WTC11 (cell line): ENCODE data around the gene IP6K2.
A peak's percentile ranks its signal among the peaks of the same experiment; 100 is the strongest.

Experiments used
- ZNF416 ChIP-seq: fragments of 250-450 bp; sonication (Bioruptor Pico); IDR thresholded peaks from 2 replicates; pipeline ENCODE4 v1.9.0; 2021; ENCODE audit warnings: mild to moderate bottlenecking, inconsistent platforms
- TF ChIP-seq, protein P1 (sequence below): fragments of 200-600 bp; IDR thresholded peaks from 2 replicates; pipeline ENCODE4 v1.8.0; 2022; ENCODE audit warnings: antibody characterized with exemption
- TF ChIP-seq, protein P2 (sequence below): sonication (generic); formaldehyde crosslinking; IDR thresholded peaks from 2 replicates; pipeline ENCODE4 v1.8.0; 2022; ENCODE audit warnings: mild to moderate bottlenecking, missing genetic modification reagents
- TF ChIP-seq, protein P3 (sequence below): fragments of 250-450 bp; sonication (Bioruptor Pico); IDR thresholded peaks from 2 replicates; pipeline ENCODE4 v2.1.2; 2022; ENCODE audit warnings: mild to moderate bottlenecking, moderate library complexity

DNA sequence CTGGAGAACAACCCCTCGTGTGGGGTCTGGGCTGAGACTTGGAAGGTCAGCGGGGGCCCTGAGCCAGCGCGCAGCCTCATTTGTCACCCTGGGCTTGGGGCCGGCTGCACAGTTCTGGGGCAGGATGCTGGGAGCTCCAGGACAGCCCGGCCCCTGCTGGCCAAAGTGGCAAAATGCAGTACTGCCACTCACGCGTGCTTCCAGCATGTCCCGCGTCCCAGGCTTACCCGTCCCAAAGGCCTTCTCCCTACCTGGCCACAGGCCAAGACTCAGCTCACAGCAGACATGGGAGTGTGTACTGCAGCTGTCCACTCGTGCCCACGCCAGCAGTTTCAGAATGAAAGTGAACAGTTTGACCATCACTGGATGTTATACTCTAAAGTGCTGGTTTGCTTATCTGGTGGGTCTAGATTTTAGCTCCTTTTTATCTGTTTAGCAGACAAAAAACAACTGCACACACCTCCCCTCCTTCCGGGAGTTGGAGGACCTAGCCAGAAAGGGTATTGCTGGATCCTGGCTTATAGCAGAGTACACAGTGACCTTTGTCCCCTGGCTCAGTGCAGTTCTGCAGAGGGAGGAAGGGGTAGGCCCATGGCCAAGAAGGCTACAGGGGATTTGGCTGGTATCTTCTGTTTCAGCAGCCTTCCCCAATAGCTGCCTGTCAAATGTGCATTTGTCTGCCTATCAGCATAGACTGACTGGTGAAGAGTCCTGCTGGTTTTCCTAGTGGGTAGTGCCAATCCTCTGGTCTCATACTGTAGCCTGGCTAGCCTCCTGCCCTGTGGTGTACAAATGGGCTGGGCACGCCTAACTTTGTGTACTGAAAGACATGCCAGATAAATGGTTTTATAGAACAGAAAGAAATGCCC is 23.2 kb upstream of the IP6K2 start:
- TF ChIP-seq, protein P1, sequence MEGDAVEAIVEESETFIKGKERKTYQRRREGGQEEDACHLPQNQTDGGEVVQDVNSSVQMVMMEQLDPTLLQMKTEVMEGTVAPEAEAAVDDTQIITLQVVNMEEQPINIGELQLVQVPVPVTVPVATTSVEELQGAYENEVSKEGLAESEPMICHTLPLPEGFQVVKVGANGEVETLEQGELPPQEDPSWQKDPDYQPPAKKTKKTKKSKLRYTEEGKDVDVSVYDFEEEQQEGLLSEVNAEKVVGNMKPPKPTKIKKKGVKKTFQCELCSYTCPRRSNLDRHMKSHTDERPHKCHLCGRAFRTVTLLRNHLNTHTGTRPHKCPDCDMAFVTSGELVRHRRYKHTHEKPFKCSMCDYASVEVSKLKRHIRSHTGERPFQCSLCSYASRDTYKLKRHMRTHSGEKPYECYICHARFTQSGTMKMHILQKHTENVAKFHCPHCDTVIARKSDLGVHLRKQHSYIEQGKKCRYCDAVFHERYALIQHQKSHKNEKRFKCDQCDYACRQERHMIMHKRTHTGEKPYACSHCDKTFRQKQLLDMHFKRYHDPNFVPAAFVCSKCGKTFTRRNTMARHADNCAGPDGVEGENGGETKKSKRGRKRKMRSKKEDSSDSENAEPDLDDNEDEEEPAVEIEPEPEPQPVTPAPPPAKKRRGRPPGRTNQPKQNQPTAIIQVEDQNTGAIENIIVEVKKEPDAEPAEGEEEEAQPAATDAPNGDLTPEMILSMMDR, result peak; percentile 77
- no peak for TF ChIP-seq ZNF416 (CRISPR knock-in tag)
- TF ChIP-seq, protein P2, sequence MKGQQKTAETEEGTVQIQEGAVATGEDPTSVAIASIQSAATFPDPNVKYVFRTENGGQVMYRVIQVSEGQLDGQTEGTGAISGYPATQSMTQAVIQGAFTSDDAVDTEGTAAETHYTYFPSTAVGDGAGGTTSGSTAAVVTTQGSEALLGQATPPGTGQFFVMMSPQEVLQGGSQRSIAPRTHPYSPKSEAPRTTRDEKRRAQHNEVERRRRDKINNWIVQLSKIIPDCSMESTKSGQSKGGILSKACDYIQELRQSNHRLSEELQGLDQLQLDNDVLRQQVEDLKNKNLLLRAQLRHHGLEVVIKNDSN, result no peak
- TF ChIP-seq, protein P3, sequence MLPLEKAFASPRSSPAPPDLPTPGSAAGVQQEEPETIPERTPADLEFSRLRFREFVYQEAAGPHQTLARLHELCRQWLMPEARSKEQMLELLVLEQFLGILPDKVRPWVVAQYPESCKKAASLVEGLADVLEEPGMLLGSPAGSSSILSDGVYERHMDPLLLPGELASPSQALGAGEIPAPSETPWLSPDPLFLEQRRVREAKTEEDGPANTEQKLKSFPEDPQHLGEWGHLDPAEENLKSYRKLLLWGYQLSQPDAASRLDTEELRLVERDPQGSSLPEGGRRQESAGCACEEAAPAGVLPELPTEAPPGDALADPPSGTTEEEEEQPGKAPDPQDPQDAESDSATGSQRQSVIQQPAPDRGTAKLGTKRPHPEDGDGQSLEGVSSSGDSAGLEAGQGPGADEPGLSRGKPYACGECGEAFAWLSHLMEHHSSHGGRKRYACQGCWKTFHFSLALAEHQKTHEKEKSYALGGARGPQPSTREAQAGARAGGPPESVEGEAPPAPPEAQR (CRISPR knock-in tag), result no peak
